Kidney capillary endothelial cell (primary cell): ENCODE measurements around the gene BCDIN3D.
"Not testable (repeated sequence)": the region's sequence is repeated elsewhere in the genome, so short reads cannot be mapped to it uniquely, and the experiment has no call there.

ENCODE experiments used
- DNase-seq: peaks from one replicate; pipeline ENCODE4 v3.0.0-alpha.2; 2018; ENCODE audit warnings: low spot score

BCDIN3D gene

DNA sequence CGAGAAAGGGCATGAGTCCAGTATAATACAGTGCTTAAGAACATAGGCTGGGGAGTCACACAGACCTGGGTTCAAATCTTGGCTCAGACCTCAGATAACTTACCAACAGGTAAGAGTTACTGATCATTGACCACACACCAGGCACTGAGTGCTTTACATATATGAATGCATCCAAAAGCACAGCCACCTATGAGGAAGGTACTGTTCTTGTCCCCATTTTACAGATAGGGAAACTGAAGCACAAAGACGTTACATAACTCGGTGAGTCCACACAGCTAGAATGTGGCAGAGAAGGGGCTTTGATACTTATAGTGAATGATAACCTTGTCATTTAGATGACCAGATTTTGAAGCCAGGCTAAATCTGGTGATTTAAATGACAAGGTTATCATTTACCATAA, 33.2 kb upstream of the BCDIN3D start:
- no peak for DNase-seq

DNA sequence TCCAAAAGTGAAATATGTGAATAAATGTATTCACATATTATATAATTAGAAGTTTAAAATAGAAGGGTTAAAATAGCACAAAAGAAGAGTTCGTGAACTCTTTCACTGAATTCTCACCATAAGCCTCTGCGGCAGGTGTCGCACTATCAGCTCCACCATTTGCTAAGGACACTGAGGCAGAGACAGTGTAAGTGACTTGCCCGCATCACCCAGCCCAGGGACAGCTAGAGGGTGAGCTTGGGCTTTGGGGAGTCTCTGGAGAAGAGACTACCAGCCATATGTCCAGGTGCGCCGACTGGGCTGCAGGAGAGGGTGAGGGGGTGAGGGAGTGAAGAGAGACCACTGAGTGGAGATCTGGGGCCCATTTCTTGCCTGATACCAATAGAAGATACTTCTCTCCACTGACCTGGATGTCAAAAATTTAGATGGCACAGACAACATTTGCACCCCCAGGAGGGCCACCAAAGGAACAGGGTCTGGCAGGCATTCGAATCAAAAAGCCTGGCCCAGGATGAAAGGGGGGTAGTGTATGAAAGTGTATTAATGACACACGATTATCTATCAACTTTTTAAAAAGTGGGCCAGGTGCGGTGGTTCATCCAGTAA, 32.3 kb upstream of the BCDIN3D start:
- no peak for DNase-seq

DNA sequence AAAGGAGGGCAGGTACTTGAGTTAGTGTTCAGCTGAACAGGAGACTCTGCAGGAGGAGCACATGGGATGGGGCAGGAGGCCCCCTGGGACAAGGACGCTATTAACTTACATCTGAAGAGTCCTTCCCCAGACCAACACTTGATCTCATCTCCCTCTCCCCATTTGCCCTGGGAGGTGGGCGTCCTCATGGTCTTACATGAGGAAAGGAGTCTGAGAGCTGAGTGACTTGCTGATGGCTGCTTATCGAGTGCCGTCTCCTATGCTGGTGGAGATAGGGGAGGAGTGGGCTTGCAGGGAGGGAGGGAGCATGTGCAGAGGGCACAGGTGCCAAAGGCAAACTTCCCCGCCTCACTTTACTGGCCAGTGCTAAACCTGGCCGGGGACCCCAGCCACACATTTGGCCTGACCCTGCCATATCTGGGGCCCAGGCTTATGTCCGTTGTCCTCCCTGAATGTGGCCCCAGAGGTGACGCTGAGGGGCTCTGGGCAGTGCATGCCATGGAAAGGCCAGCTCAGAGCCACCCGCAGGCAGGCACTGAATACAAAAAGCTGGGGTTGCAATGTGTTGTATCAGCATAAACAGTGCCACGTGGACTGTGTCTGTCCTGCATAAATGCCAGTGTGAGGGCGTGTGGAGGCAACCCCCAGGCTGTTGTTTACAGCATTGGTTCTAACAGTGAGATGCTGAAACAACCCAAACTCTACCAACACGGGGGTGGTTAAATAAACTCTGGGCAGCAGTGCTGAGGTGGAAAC, 31.4 kb upstream of the BCDIN3D start:
- DNase-seq = no peak

DNA sequence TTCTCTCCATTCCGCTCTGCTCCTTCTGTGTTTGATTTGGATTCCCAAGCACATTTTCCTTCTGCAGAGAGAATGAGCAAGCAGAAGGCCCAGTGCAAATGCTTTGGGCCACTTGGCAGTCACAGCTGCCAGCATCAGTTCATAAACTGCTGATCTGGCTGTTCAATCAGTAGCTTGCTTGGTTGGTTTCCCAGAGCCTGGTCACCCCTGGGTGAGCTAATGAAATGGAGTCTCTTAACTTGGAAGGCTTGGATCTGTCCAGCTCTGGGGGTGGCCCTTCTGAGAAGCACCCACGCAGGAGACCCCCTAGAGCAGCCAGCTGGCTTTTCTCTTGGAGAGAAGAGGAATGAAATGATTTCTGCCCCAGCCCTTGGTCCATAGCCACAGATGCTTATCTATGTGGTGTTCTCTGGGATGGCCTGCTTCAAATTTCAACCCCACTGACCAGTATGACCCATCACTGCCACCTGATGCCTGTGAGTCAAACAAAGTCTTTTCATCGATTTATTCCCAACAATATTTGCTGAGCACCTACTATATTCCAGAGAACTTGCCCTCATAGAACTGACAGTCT, 30.5 kb upstream of the BCDIN3D start:
- DNase-seq = no peak

DNA sequence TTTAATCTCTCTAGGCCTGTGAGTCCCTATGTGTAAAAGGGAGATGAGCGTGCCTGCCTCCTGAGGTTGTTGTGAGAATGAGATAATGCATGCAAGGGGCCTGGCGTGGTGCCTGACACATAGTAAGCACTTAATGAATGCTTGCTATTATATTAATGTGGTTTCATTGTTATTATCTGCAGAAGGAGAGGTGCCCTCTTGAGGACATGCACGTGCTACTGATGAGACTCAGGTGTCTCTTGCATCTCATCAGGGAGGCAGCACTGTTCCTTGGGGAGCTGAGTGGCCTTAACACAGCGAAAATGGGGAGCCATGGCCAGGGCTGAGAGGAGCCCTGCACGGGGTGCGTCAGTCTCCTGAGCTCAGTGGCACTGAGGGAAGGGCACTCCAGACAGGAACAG, 29.9 kb upstream of the BCDIN3D start:
- DNase-seq = no peak

DNA sequence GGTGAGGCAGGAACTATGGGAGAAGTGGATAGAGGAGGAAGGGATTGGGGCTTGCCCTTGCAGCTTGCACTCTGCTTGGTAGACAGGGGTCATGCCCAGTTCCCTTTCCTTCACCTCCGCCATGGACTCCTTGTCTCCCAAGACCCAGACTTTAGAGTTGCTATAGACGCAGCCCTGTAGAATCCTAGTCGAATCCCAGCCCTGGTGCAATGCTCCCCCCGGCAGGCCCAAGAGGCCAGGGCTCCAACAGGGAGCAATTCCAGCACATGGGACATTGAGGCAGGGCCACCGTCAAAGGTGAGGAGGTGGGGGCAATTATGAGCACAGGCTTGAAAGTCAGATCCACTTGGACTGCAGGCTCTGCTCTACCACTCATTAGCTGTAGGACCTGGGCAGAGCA, 29.5 kb upstream of the BCDIN3D start:
- DNase-seq = no peak

DNA sequence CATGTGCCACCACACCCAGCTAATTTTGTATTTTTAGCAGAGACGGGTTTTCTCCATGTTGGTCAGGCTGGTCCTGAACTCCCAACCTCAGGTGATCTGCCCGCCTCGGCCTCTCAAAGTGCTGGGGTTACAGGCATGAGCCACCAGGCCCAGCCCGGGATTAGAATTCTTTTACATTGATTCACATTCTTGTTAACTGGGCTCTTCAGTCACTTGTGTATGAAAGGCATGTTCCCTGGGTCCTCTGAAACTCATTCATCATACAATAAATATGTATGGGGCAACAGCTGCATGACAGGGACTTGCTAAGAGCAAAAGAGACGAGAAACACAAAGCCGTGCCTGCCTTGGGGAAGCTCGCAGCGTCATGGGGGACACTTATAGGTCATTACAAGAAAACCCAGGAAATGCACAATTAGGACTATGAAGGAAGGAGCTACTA, 28.9 kb upstream of the BCDIN3D start:
- not testable (repeated sequence) for DNase-seq

DNA sequence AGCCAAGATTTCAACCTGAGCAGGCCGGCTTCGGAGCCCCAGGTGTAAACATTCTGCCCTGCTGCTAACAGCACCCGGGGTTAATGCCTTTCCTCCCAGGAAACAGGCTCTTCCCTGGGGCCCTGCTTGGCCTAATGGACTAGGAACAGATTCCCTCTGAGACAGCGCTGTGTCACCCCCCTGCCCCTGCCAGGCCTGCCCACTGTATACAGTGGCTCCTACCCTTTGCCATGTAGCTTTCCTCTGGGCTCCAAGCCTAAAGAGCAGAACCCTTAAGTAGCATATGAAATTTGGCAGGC, 28.3 kb upstream of the BCDIN3D start:
- DNase-seq = no peak

DNA sequence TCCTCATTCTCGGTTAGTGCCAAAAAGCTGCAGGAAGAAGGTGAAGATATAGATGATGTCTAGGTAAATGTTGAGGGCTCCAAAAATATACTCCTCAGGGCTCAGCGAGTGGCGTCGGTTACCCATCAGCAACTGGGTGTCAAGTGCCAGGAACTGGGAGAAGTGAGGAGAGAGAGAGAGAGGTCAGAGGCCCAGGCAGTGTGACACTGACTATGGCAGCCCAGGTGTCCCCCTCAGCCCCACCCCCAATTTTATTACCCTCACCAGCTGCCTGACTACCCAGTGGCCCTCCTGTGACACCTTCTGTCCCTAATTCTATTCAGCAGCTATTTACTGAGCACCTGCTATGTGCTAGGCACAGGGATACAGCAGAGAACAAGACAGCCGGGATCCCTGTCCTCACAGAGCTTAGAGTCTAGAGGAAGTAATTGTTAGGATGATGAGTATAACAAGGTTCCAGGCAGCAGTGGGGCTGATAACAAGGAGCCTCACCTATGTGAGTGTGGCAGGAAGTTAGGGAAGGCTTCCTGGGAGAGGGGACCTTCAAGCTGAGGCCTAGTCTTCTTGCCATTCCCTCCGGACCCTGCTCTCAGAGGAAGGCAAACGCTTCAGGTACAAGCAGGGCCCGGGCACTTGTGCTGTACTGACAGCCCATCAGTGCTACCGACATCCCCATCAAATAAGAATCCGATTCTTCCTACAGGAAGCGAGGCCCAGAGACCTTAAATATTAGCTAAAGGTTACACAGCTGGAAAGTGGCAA, 27.8 kb upstream of the BCDIN3D start:
- DNase-seq = no peak

DNA sequence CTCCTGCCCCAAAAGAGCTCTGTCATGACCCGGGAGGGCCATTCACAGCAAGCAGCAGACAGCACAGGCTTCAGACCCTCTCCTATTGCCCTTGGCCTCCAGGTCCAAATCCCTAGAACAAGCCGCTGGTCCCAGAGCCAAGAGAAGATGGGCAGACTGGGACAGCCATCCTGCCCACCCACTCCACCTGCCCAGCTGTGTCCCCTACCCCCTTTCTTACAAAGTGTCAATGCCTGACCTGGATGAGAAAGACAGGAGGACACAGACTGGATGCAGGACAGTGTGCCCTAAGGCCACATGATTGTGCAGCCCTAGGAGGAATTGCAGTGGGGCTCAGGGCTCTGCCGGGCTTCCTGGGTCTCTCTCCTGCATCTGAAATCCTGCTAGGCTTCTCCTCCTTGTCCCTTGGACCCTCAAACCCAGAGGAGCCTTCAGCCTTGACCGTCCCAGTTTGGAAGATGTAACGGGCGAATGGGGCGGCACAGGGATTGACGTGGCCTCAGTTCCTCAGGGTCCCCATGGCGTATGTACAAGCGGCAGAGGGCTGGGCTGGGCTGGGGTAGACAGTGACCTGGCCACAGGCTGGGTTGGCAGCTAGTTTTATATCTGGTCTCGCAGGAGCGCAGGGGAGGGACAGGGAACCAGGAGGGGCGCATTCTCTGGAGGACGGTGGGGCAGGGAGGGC, 27.1 kb upstream of the BCDIN3D start:
- no peak for DNase-seq

DNA sequence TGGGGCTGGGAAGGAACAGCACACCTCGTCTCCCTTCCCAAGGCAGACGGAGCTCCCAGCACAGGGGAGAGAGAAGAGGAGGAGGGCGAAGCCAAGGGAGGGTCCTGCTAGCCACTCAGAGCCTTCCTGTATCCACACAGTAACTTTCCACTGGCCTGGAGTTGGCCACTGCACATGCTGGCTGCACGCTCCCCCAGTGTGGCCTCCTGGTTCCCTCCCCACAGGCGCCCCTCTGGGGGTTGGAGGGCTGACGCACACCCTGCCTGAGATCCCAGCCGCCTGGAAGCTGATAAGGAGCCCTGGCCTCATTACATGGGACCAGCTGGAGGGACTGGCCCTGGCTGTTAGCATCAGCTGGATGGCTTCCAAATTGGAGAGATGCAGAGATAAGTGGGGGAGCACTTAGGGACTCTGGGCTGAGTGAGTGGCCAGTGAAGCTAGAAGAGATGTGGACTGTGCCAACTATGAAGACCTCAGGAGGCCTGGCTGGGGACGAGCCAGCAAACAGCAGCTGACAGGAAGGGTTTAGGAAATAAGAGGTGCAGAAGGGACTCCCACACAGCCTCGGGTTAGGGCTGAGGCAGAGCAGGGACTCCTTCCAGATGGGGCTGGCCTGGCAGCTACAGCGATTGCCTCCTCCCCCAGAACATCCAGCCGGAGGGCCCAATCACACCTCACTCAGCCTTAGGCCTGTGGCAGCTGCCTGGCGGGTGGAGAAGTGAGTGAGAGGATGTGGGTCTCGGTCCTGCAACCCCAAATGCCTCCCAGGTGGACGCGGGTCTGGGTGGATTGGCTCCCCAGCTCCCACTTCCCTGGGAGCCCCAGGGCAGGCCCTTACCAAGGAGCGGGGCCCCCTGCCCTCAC, 26.3 kb upstream of the BCDIN3D start:
- no peak for DNase-seq

DNA sequence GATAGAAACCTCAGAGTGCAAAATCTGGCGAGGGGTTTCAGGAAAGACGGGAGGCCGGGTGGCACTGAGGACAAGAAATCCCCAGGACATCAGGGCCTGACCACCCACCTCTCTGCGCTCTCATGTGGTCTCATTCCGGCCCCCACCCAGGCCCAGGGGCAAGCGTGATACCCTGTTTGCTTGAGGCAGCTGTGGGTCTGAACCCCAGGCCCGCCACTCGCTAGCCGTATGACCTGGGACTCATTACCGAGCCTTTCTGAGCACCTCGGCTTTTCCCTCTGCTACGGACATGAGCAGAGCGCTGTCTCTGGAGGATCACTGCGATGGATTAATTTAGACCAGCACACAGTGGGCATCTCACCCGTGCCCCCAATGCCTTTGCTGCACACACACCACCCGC, 25.5 kb upstream of the BCDIN3D start:
- no peak for DNase-seq

DNA sequence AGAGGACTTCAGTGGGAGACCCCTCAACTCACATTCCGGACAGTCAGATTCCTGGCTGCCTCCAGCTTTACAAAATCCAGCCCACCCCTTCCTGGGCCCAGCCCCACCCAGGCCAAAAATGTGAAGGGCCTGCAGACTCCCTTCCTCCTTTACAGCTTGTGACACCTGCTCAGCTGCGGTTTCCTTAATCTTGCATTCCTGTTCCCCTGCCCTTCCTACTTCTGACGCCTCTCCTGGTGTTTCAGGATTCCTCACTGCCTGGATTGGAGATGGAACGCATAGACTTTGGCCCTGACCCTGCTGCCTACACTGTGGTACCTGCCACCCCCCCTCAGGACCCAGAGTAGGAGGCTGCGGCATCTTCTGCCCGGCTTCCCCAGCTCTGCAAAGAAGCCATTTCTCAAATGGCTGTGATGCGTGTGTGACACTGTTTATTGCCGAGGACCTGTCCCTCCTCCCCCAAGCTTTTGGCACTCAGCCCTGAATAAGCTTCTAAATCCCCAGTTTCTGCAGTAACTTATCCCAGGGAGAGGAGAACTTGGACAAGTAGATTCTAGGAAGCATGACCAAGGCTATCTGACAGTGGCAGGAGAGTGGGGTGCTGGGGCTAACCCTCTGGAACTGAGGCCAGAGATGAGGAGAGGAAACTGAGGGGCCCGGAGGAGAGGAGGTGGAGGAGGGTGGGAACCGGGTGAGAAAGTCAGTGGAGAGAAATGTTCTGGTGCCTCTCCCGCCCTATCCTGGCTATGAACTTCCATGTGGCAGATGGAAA, 24.9 kb upstream of the BCDIN3D start:
- no peak for DNase-seq

DNA sequence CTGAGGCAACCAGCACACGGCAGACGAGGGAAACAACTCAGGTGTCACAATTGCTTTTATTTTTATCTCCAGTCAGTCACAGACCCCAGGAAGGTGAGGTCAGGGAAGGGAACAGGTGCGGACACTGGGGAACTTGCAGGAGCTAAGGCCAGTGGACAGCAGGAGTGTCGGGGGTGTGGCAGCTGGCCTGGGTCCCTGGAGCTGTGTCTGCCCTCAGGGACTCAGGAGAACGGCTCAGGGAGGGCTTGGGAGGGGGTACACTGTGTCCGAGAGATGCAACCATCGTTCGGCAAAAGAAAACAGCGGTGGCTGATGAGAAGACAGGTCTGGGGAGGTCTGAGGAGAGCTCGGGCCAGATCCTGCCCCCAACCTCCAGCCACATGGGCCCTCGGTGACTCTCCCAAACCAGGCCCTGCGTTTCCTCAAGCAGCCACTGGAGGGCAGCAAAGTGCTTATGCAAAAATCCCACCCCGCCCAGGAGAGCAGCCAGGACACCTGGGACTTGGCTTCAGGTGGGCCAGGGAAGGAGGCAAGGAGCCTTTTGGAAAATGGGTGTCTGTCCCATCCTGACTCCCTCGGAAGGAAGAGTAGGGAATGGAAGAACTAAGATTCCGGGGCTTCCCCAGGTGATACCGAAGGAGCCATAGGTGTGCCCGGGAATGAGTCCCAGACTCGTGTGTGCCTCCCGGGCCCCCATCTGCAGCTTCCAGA, 24.1 kb upstream of the BCDIN3D start:
- DNase-seq = peak; percentile 31

DNA sequence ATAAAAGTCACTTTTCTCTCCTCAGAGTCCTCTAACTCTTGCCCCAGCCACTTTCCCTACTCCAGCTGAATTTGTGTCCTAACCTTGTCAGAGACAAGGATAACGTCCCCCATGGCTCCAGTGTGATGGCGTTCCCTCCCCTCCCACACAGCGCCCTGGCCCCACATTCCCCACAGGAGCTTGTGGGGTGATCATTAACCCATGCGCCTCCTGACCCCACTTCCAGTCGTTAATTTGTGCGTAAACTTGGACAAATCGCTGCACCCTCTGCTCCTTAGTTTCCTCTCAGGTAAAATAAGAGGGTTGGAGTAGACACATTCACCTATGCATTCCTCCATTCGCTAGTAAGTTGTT, 22.9 kb upstream of the BCDIN3D start:
- DNase-seq = no peak

DNA sequence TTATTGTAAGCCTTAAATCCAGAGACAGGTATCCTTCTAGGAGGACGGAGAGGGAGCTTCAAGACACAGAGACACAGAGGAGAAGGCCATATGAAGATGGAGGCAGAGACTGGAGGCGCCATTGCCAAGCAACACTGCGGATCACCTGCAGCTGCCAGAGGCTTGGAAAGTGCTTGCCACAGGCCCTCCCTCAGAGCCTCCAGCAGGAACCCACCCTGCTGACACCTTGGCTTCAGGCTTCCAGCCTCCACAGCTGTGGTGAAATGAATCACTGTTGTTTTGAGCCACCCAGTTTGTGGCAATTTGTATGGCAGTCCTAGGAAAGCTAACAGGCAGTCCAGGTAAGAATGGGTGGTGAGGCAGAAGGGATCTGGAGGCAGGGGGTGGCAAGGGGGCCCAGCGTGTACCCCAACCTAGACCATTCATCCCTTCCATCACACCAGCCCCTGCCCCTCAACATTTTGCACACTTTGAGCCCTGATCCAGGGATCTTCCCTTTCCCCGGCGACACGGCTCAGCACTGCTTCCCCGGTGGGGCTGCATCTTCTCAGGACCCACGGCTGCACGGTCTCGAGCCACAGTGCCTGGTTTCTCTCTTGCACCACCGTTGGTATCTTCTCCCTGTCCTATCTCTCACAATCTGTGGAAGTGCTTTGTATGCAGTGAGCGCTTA, 22.3 kb upstream of the BCDIN3D start:
- no peak for DNase-seq

DNA sequence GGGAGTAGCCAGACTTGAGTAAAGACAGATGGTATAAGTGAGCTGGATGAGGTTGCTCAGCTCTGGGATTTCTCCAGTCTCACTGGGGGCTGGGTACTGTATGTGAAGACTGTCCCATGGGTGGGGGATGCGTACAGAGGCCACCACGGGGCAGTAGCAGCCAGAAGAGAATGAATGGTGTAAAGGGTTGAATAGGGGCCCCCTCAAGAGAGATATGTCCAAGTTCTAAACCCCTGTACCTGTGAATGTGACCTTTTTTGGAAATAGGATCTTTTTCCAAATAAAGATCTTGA, 21.8 kb upstream of the BCDIN3D start:
- no peak for DNase-seq

DNA sequence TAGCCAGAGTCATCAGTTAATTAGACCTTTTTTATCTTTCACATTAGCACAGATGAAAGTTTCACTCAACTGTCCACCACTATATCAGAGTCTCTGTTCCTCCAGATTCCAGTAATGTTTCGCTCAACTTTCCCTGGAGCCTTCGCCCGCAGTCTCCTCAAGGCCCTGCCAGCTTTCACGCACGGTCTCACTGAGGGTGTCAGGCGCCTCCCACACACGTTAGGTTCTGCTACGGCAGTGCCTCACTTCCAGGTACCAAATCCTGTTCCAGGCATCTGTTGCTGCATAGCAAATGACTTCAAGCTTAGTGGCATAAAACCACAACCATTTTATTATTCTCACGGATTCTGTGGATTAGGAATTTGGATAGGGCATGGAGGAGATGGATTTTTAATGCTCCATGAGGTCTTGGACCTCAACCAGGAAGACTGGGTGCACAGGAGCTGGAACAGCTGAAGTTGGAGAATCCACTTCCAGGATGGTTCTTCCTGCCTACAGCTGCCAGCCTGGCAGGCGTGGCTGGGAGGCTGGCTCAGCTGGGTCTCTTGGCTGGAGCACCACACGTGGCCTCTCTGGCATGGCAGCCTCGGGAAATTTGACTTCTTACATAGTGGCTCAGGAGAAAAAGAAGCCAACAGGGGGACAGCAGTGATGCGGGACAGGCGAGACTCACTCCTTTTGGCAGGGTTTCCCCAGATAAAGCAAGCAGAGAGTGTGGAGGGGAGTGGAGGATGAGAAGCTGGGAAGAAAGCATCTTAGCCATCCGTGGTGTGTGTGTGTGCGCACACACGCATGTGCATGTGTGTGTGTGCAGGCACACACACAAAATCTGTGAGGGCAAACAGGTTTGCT, 21.3 kb upstream of the BCDIN3D start:
- no peak for DNase-seq

DNA sequence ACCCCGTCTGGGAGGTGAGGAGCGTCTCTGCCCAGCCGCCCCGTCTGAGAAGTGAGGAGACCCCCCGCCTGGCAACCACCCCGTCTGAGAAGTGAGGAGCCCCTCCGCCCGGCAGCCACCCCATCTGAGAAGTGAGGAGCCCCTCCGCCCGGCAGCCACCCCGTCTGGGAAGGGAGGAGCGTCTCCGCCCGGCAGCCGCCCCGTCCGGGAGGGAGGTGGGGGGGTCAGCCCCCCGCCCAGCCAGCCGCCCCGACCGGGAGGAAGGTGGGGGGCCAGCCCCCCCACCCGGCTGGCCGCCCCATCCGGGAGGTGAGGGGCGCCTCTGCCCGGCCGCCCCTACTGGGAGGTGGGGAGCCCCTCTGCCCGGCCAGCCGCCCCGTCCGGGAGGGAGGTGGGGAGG, 18.0 kb upstream of the BCDIN3D start:
- DNase-seq = not testable (repeated sequence)
